NB4 (cell line): Measurements from ENCODE around the gene UBR2.
"Not testable (repeated sequence)": the region's sequence is repeated elsewhere in the genome, so short reads cannot be mapped to it uniquely, and the experiment has no call there.

Source experiments
- CTCF ChIP-seq: IDR thresholded peaks from one replicate; pipeline ENCODE4 v1.5.1; 2012; ENCODE audit warnings: low read depth, low read length
- MAX ChIP-seq: IDR thresholded peaks from 2 replicates; pipeline ENCODE4 v1.6.1; 2011; ENCODE audit warnings: low read depth, low read length
- POLR2A ChIP-seq: IDR thresholded peaks from 2 replicates; pipeline ENCODE4 v1.6.1; 2011; ENCODE audit warnings: mild to moderate bottlenecking; ENCODE audit not compliant: insufficient read length; ENCODE audit errors: extremely low read depth

GRCh38 chr6:42576538-42576937 is 12.7 kb downstream of the UBR2 start:
- not testable (repeated sequence) for TF ChIP-seq CTCF, POLR2A, MAX
